ENCODE data around the gene MYNN.
A peak's percentile ranks its signal among the peaks of the same experiment; 100 is the strongest.
"Not testable (repeated sequence)": the region's sequence is repeated elsewhere in the genome, so short reads cannot be mapped to it uniquely, and the experiment has no call there.

Gene MYNN

GRCh38 chr3:169772897-169773816 is at the start of gene MYNN:
Gene MYNN (plus strand): TSS chr3:169773396. CDS start chr3:169774296, 900 bp downstream.
- DNase-seq (ENCODE audit: low read depth in 2 of 2): peak in 1 of 2 experiments; percentile 60

GRCh38 chr3:169731857-169732256 is 41.3 kb upstream of the MYNN start:
- not testable (repeated sequence) for DNase-seq (ENCODE audit: low read depth in 2 of 2)

- no peak for DNase-seq (ENCODE audit: low read depth in 2 of 2)
Observed at GRCh38 chr3:169739067-169739466, 34.1 kb upstream of the MYNN start.

- DNase-seq (ENCODE audit: low read depth in 2 of 2): no peak
Observed at GRCh38 chr3:169744366-169745054, 28.7 kb upstream of the MYNN start.

- no peak for DNase-seq (ENCODE audit: low read depth in 2 of 2)
Observed at GRCh38 chr3:169746924-169747323, 26.3 kb upstream of the MYNN start.

GRCh38 chr3:169748670-169749069 is 24.5 kb upstream of the MYNN start:
- no peak for DNase-seq (ENCODE audit: low read depth in 2 of 2)

- DNase-seq (ENCODE audit: low read depth in 2 of 2): no peak
Observed at GRCh38 chr3:169750665-169751064, 22.5 kb upstream of the MYNN start.

- no peak for DNase-seq (ENCODE audit: low read depth in 2 of 2)
Observed at GRCh38 chr3:169751875-169752274, 21.3 kb upstream of the MYNN start.

GRCh38 chr3:169754711-169755110 is 18.5 kb upstream of the MYNN start:
- no peak for DNase-seq (ENCODE audit: low read depth in 2 of 2)

GRCh38 chr3:169755488-169755887 is 17.7 kb upstream of the MYNN start:
- no peak for DNase-seq (ENCODE audit: low read depth in 2 of 2)

GRCh38 chr3:169758359-169758994 is 14.7 kb upstream of the MYNN start:
- DNase-seq (ENCODE audit: low read depth in 2 of 2): no peak

- no peak for DNase-seq (ENCODE audit: low read depth in 2 of 2)
Observed at GRCh38 chr3:169759256-169759655, 13.9 kb upstream of the MYNN start.

- no peak for DNase-seq (ENCODE audit: low read depth in 2 of 2)
Observed at GRCh38 chr3:169760479-169760878, 12.7 kb upstream of the MYNN start.

GRCh38 chr3:169764312-169764881 is 8.8 kb upstream of the MYNN start:
- no peak for DNase-seq (ENCODE audit: low read depth in 2 of 2)

- DNase-seq (ENCODE audit: low read depth in 2 of 2): peak; percentile 82 to 83
Observed at GRCh38 chr3:169764882-169765612, 8.1 kb upstream of the MYNN start, which contains the start of gene TERC. Gene TERC (minus strand): TSS chr3:169765060.

- DNase-seq (ENCODE audit: low read depth in 2 of 2): no peak
Observed at GRCh38 chr3:169769287-169770181, 3.7 kb upstream of the MYNN start, which contains the start of gene ACTRT3. Gene ACTRT3 (minus strand): TSS chr3:169769561. CDS start chr3:169769520, 41 bp downstream.

- peak in 1 of 2 experiments; percentile 49 for DNase-seq (ENCODE audit: low read depth in 2 of 2)
Observed at GRCh38 chr3:169771497-169772304, 1.5 kb upstream of the MYNN start.

- no peak for DNase-seq (ENCODE audit: low read depth in 2 of 2)
Observed at GRCh38 chr3:169772305-169772896, 795 bp upstream of the MYNN start.

GRCh38 chr3:169774186-169774585 is 990 bp downstream of the MYNN start:
- DNase-seq (ENCODE audit: low read depth in 2 of 2): no peak

Data from fibroblast of skin of left biceps (primary cell).